Uterus (tissue), 4 donors: ENCODE data around the gene DCC. TPM values are rescaled to one million over a fixed set of nuclear protein-coding genes. Genes with fewer than 3 reads are reported as not detected.

Experiments used
- DNase-seq, 2 donors: peaks; one replicate each; pipeline ENCODE4 v3.0.0-alpha.2; 2019 to 2020
- H3K27ac ChIP-seq, 2 donors: fragments of 200-600 bp; sonication (generic); 1 replicate in 1 of 2; 2 replicates in 1 of 2; pipeline ENCODE4 v1.5.1; 2016 to 2018
- H3K27me3 ChIP-seq, 2 donors: fragments of 200-600 bp; sonication (generic); one replicate each; pipeline ENCODE4 v1.5.1; 2018 to 2019; ENCODE audit warnings: control low read depth in 1 of 2
- H3K36me3 ChIP-seq, 2 donors: fragments of 200-600 bp; sonication (generic); one replicate each; pipeline ENCODE4 v1.5.1; 2019; ENCODE audit warnings: control low read depth in 1 of 2
- H3K4me1 ChIP-seq, 2 donors: fragments of 200-600 bp; sonication (generic); one replicate each; pipeline ENCODE4 v1.5.1; 2018 to 2019; ENCODE audit warnings: control low read depth in 1 of 2
- H3K4me3 ChIP-seq, 2 donors: fragments of 200-600 bp; sonication (generic); 1 replicate in 1 of 2; 2 replicates in 1 of 2; pipeline ENCODE4 v1.5.1; 2018 to 2019; ENCODE audit warnings: mild to moderate bottlenecking in 1 of 2
- H3K9me3 ChIP-seq, 2 donors: fragments of 200-600 bp; sonication (generic); one replicate each; pipeline ENCODE4 v1.5.1; 2019; ENCODE audit warnings: control low read depth in 1 of 2
- POLR2A ChIP-seq, 2 donors: fragments of 450-650 bp; IDR thresholded peaks; one replicate each; pipeline ENCODE4 v1.6.1; 2016; ENCODE audit warnings: antibody characterized with exemption in 2 of 2, mild to moderate bottlenecking in 1 of 2, moderate library complexity in 1 of 2
- intact Hi-C: fragments of 100-400 bp; cut with DNase I; formaldehyde crosslinking; loops from one replicate; pipeline ENCODE4 v1.15.1; 2023; ENCODE audit warnings: low total_unique reads
- total RNA-seq, 4 donors: library from RNA; depleted of rRNA in 3 of 4; stranded (reverse); fragments of >200 nt in 3 of 4; gene quantifications; one replicate each; pipeline versions ENCODE4 v1.1.0 to v1.2.4, GENCODE V29; 2014 to 2023
- TF ChIP-seq, protein P1 (sequence below), 4 experiments: fragments of 200-600 bp in 2 of 4; fragments of 450-650 bp in 2 of 4; sonication (generic) in 2 of 4; IDR thresholded peaks; one replicate each; pipeline ENCODE4 v1.5.1; 2016 to 2019; ENCODE audit warnings: antibody characterized with exemption in 4 of 4, mild to moderate bottlenecking in 2 of 4, moderate library complexity in 1 of 4
- donor health status: DM: yes; HTN: yes; CAD: no.

Gene DCC
- total RNA-seq, 4 donors from 2014 or later = 0.40 to 3.2 TPM; not detected in 2

DNA sequence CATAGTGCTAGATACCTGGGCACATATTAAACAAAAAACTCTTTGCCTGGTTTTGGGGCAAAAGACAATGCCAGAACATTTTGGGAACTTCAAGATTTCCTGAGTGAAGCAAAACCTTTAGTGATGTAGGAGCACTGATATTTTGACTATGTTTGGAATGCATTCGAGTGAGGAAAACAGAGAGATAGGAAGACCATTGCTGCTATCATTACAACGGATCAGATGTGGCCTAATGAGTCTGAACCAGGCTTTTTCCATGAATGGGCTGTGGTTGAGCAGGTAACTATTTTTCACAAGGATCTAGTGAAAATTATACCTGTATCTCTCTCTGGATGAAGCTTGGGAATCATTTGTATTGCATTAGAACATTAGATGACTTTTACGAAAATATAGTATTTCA lies 562.2 kb downstream of the DCC start:
- no peak for DNase-seq
- TF ChIP-seq, protein P1, sequence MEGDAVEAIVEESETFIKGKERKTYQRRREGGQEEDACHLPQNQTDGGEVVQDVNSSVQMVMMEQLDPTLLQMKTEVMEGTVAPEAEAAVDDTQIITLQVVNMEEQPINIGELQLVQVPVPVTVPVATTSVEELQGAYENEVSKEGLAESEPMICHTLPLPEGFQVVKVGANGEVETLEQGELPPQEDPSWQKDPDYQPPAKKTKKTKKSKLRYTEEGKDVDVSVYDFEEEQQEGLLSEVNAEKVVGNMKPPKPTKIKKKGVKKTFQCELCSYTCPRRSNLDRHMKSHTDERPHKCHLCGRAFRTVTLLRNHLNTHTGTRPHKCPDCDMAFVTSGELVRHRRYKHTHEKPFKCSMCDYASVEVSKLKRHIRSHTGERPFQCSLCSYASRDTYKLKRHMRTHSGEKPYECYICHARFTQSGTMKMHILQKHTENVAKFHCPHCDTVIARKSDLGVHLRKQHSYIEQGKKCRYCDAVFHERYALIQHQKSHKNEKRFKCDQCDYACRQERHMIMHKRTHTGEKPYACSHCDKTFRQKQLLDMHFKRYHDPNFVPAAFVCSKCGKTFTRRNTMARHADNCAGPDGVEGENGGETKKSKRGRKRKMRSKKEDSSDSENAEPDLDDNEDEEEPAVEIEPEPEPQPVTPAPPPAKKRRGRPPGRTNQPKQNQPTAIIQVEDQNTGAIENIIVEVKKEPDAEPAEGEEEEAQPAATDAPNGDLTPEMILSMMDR (IDR thresholded peaks at IDR 0.05) = no peak
- no peak for TF ChIP-seq POLR2A (IDR thresholded peaks at IDR 0.05)
- intact Hi-C loops = no loop called here
- Histone ChIP-seq H3K27me3 (no peaks in the 10 kb centered on the region), H3K9me3 (no peaks in the 10 kb centered on the region), H3K4me1 (no peaks in the 10 kb centered on the region), H3K27ac (no peak overlapping the region), H3K4me3 (no peak overlapping the region), H3K36me3 (no peaks in the 10 kb centered on the region)

GRCh38 chr18:52903857-52904256 lies 563.9 kb downstream of the DCC start:
- Histone ChIP-seq H3K27ac (no peak overlapping the region), H3K9me3 (no peaks in the 10 kb centered on the region), H3K27me3 (no peaks in the 10 kb centered on the region), H3K4me3 (no peak overlapping the region), H3K36me3 (no peaks in the 10 kb centered on the region), H3K4me1 (no peaks in the 10 kb centered on the region)
- intact Hi-C loops = no loop called here
- TF ChIP-seq, protein P1 (IDR thresholded peaks at IDR 0.05) = peak in 1 of 4 experiments; percentile 9
- no peak for TF ChIP-seq POLR2A (IDR thresholded peaks at IDR 0.05)
- DNase-seq = no peak

DNA sequence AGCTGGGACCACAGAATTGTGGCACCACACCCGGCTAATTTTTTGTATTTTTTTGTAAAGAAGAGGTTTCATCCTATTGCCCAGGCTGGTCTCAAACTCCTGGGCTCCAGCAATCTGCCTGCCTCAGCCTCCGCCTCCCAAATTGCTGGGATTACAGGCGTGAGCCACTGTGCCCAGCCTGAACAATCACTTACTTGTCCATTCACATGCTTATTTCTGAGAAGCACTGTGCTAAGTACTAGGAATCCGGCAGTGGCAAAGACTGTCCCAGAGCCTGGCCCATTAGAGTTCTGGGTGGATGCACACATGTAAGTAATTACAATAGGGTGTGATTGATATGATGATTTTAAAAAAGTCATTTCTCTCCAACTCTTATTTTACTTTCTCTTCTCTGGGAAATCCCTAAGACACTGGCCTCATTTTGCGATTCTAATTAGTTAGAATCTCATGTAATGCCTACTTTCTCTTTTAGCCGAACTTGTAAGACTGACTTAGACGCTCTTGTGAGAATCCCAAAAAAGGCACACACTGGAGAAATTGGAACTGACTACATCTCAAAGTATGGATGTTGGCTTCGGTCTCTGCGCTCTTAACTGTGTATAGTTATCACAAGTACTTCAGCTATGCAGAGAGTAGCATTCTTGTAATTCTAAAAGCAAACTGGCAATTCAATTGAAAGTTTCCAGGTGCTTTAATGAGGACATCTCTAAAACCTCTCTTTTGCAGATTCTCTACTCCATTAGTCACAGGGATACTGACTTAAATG lies 567.7 kb downstream of the DCC start:
- DNase-seq = no peak
- H3K4me3 ChIP-seq = no peak overlapping the region

GRCh38 chr18:52914148-52914547 lies 574.2 kb downstream of the DCC start:
- Histone ChIP-seq H3K36me3 (no peaks in the 10 kb centered on the region), H3K9me3 (no peaks in the 10 kb centered on the region), H3K27me3 (no peaks in the 10 kb centered on the region), H3K4me3 (no peak overlapping the region), H3K4me1 (no peaks in the 10 kb centered on the region), H3K27ac (no peak overlapping the region)
- intact Hi-C loops = no loop called here
- TF ChIP-seq POLR2A (IDR thresholded peaks at IDR 0.05) = no peak
- TF ChIP-seq, protein P1 (IDR thresholded peaks at IDR 0.05) = no peak
- no peak for DNase-seq

More for the DNA sequence above, 567.7 kb downstream of the DCC start:
- intact Hi-C loops = no loop called here
- Histone ChIP-seq H3K9me3 (no peaks in the 10 kb centered on the region), H3K36me3 (no peaks in the 10 kb centered on the region), H3K4me1 (no peaks in the 10 kb centered on the region), H3K27ac (no peak overlapping the region), H3K27me3 (no peaks in the 10 kb centered on the region)
- TF ChIP-seq, protein P1 (IDR thresholded peaks at IDR 0.05) = no peak
- TF ChIP-seq POLR2A (IDR thresholded peaks at IDR 0.05) = no peak

- no peak overlapping the region for H3K4me3 ChIP-seq
- H3K4me1 ChIP-seq = no peaks in the 10 kb centered on the region
- H3K9me3 ChIP-seq = no peaks in the 10 kb centered on the region
- no peaks in the 10 kb centered on the region for H3K36me3 ChIP-seq
- H3K27me3 ChIP-seq = no peaks in the 10 kb centered on the region
- intact Hi-C loops = no loop called here
- TF ChIP-seq POLR2A (IDR thresholded peaks at IDR 0.05) = no peak
- TF ChIP-seq, protein P1 (IDR thresholded peaks at IDR 0.05) = no peak
- DNase-seq = no peak
- no peak overlapping the region for H3K27ac ChIP-seq
These were observed 580.7 kb downstream of the DCC start for GRCh38 chr18:52920665-52921064.
